Transverse colon (tissue), 4 donors: ENCODE measurements around the gene RBP3. TPM values are rescaled to one million over a fixed set of nuclear protein-coding genes. Genes with fewer than 3 reads are reported as not detected.
A peak's percentile ranks its signal among the peaks of the same experiment; 100 is the strongest.

Experiments used
- DNase-seq: peaks from one replicate; pipeline ENCODE4 v3.0.0-alpha.2; 2019
- H3K27ac ChIP-seq, 4 donors: fragments of 200-600 bp; sonication (generic); 2 replicates each; pipeline ENCODE4 v1.5.1; 2016 to 2018; ENCODE audit warnings: inconsistent platforms in 4 of 4
- H3K27me3 ChIP-seq: fragments of 200-600 bp; sonication (generic); 2 replicates; pipeline ENCODE4 v1.5.1; 2017; ENCODE audit warnings: inconsistent platforms
- H3K36me3 ChIP-seq, 4 donors: fragments of 200-600 bp; sonication (generic); 2 replicates each; pipeline ENCODE4 v1.5.1; 2017 to 2019; ENCODE audit warnings: inconsistent platforms in 4 of 4
- H3K4me1 ChIP-seq, 4 donors: fragments of 200-600 bp; sonication (generic); 2 replicates each; pipeline ENCODE4 v1.5.1; 2017 to 2020; ENCODE audit warnings: inconsistent platforms in 4 of 4
- H3K4me3 ChIP-seq, 4 donors: fragments of 200-600 bp; sonication (generic); 1 replicate in 1 of 4; 2 replicates in 3 of 4; pipeline versions ENCODE4 v1.5.1 to v1.6.1; 2017 to 2019; ENCODE audit warnings: inconsistent platforms in 4 of 4
- H3K9me3 ChIP-seq, 2 donors: fragments of 200-600 bp; sonication (generic); 2 replicates each; pipeline ENCODE4 v1.5.1; 2017 to 2019; ENCODE audit warnings: inconsistent platforms in 2 of 2
- EP300 ChIP-seq: sonication (generic); formaldehyde crosslinking; IDR thresholded peaks from one replicate; pipeline ENCODE4 v1.6.1; 2017; ENCODE audit warnings: antibody characterized with exemption, low read depth
- POLR2A ChIP-seq: fragments of 450-650 bp; IDR thresholded peaks from one replicate; pipeline ENCODE4 v1.6.1; 2016; ENCODE audit warnings: antibody characterized with exemption, mild to moderate bottlenecking, moderate library complexity
- POLR2AphosphoS5 ChIP-seq, 3 donors: sonication (generic); formaldehyde crosslinking; IDR thresholded peaks; one replicate each; pipeline ENCODE4 v1.6.1; 2016; ENCODE audit warnings: antibody characterized with exemption in 3 of 3
- WGBS, 2 donors: methylation state at CpG; one replicate each; pipeline ENCODE4 v1.1.5; 2018; ENCODE audit warnings: low coverage in 1 of 2; 5-methylcytosine and 5-hydroxymethylcytosine counted together
- in situ Hi-C, 4 donors: fragments of 200-750 bp; cut with MboI; loops; one replicate each; pipeline versions ENCODE4 v1.15.0 to v1.15.1; 2017; ENCODE audit warnings: low sequenced_read_pairs in 3 of 4, low pct_ligation_motif_present in 1 of 4, low pct_unique_long_range_greater_than_20kb in 1 of 4
- intact Hi-C: fragments of 100-400 bp; cut with DNase I; formaldehyde crosslinking; loops from one replicate; pipeline ENCODE4 v1.15.1; 2023; ENCODE audit warnings: low total_unique reads
- total RNA-seq, 4 donors: library from RNA; depleted of rRNA; stranded (reverse); fragments of >200 nt; gene quantifications; one replicate each; pipeline ENCODE4 v1.1.0, GENCODE V29; 2016
- TF ChIP-seq, protein P1 (sequence below), 5 experiments: fragments of 200-600 bp in 3 of 5; fragments of 450-650 bp in 2 of 5; sonication (generic) in 3 of 5; IDR thresholded peaks; 1 replicate in 2 of 5; 2 replicates in 3 of 5; pipeline ENCODE4 v1.5.1; 2016 to 2017; ENCODE audit warnings: antibody characterized with exemption in 5 of 5, inconsistent platforms in 3 of 5, mild to moderate bottlenecking in 2 of 5, moderate library complexity in 1 of 5

The RBP3 gene
- total RNA-seq, 4 donors from 2014 or later = not detected

GRCh38 chr10:47359626-47360418, 11.7 kb downstream of the RBP3 start:
- H3K27me3 ChIP-seq = no peaks in the 10 kb centered on the region
- TF ChIP-seq POLR2A = no peak
- TF ChIP-seq POLR2AphosphoS5 (IDR thresholded peaks at IDR 0.05) = no peak
- TF ChIP-seq, protein P1, sequence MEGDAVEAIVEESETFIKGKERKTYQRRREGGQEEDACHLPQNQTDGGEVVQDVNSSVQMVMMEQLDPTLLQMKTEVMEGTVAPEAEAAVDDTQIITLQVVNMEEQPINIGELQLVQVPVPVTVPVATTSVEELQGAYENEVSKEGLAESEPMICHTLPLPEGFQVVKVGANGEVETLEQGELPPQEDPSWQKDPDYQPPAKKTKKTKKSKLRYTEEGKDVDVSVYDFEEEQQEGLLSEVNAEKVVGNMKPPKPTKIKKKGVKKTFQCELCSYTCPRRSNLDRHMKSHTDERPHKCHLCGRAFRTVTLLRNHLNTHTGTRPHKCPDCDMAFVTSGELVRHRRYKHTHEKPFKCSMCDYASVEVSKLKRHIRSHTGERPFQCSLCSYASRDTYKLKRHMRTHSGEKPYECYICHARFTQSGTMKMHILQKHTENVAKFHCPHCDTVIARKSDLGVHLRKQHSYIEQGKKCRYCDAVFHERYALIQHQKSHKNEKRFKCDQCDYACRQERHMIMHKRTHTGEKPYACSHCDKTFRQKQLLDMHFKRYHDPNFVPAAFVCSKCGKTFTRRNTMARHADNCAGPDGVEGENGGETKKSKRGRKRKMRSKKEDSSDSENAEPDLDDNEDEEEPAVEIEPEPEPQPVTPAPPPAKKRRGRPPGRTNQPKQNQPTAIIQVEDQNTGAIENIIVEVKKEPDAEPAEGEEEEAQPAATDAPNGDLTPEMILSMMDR (IDR thresholded peaks at IDR 0.05) = no peak
- TF ChIP-seq EP300 = no peak
- H3K27ac ChIP-seq = no peak overlapping the region
- no peak for DNase-seq
- no peaks in the 10 kb centered on the region for H3K36me3 ChIP-seq
- H3K4me3 ChIP-seq = no peak overlapping the region
- no peaks in the 10 kb centered on the region for H3K4me1 ChIP-seq
- H3K9me3 ChIP-seq = no peaks in the 10 kb centered on the region
- in situ Hi-C loops = no loop called here
- 55% methylated on average over 4 of the region's 4 CpGs; no CpG with 5 or more reads in 1 of the 2 donors for WGBS, 2 donors
- intact Hi-C loops = no loop called here

- intact Hi-C loops (no loop called here), in situ Hi-C loops (no loop called here)
- DNase-seq = no peak
- Histone ChIP-seq H3K36me3 (no peaks in the 10 kb centered on the region), H3K27me3 (no peaks in the 10 kb centered on the region), H3K4me1 (no peaks in the 10 kb centered on the region), H3K9me3 (no peaks in the 10 kb centered on the region), H3K4me3 (no peak overlapping the region), H3K27ac (no peak overlapping the region)
- 90% methylated on average over 14 of the region's 14 CpGs; no CpG with 5 or more reads in 1 of the 2 donors for WGBS, 2 donors
- TF ChIP-seq, protein P1 (IDR thresholded peaks at IDR 0.05) = no peak
- TF ChIP-seq POLR2AphosphoS5 (IDR thresholded peaks at IDR 0.05) (no peak), EP300 (no peak), POLR2A (no peak)
Observed at GRCh38 chr10:47360419-47361040, 12.4 kb downstream of the RBP3 start.

GRCh38 chr10:47361293-47361692, 13.1 kb downstream of the RBP3 start:
- Histone ChIP-seq H3K27ac (no peak overlapping the region), H3K27me3 (no peaks in the 10 kb centered on the region), H3K9me3 (no peaks in the 10 kb centered on the region), H3K4me1 (no peaks in the 10 kb centered on the region), H3K4me3 (no peak overlapping the region), H3K36me3 (no peaks in the 10 kb centered on the region)
- DNase-seq = peak; percentile 34
- in situ Hi-C loops (no loop called here), intact Hi-C loops (no loop called here)
- WGBS, 2 donors = 54% methylated on average over 9 of the region's 9 CpGs; no CpG with 5 or more reads in 1 of the 2 donors
- TF ChIP-seq, protein P1 (IDR thresholded peaks at IDR 0.05) = peak; percentile 50 to 70 (median 51)
- TF ChIP-seq EP300 = no peak

- Histone ChIP-seq H3K4me3 (no peak overlapping the region), H3K27ac (no peak overlapping the region), H3K27me3 (no peaks in the 10 kb centered on the region), H3K4me1 (no peaks in the 10 kb centered on the region), H3K36me3 (no peaks in the 10 kb centered on the region), H3K9me3 (no peaks in the 10 kb centered on the region)
- intact Hi-C loops = no loop called here
- WGBS, 2 donors = 83% methylated on average over 3 of the region's 3 CpGs; no CpG with 5 or more reads in 1 of the 2 donors
- TF ChIP-seq, protein P1 (IDR thresholded peaks at IDR 0.05) = no peak
- no peak for TF ChIP-seq POLR2AphosphoS5 (IDR thresholded peaks at IDR 0.05)
- no peak for TF ChIP-seq EP300
- no peak for TF ChIP-seq POLR2A
- in situ Hi-C loops = no loop called here
- DNase-seq = no peak
Observed at GRCh38 chr10:47362199-47362598, 14.0 kb downstream of the RBP3 start.
